IgD-negative memory B cell (primary cell): ENCODE data around the gene MYO1C. TPM values are rescaled to one million over a fixed set of nuclear protein-coding genes. Genes with fewer than 3 reads are reported as not detected.
"Not testable (repeated sequence)": the region's sequence is repeated elsewhere in the genome, so short reads cannot be mapped to it uniquely, and the experiment has no call there.

ENCODE experiments used
- H3K27ac Mint-ChIP-seq, 3 donors: one replicate each; pipeline ENCODE4 v1.8.0; 2020 to 2022; ENCODE audit warnings: mild to moderate bottlenecking in 3 of 3, mixed read lengths in 3 of 3, moderate library complexity in 1 of 3
- H3K27me3 Mint-ChIP-seq: one replicate; pipeline ENCODE4 v1.8.0; 2021; ENCODE audit warnings: mixed read lengths
- H3K36me3 Mint-ChIP-seq: one replicate; pipeline ENCODE4 v1.8.0; 2020; ENCODE audit warnings: mild to moderate bottlenecking, mixed read lengths
- H3K4me1 Mint-ChIP-seq, 3 donors: one replicate each; pipeline ENCODE4 v1.8.0; 2020 to 2022; ENCODE audit warnings: mixed read lengths in 3 of 3, mild to moderate bottlenecking in 1 of 3
- H3K4me3 Mint-ChIP-seq, 4 donors: one replicate each; pipeline ENCODE4 v1.8.0; 2020 to 2022; ENCODE audit warnings: mild to moderate bottlenecking in 4 of 4, mixed read lengths in 4 of 4, moderate library complexity in 3 of 4
- H3K9me3 Mint-ChIP-seq, 3 donors: one replicate each; pipeline ENCODE4 v1.8.0; 2020 to 2021; ENCODE audit warnings: mixed read lengths in 3 of 3, mild to moderate bottlenecking in 1 of 3
- polyA plus RNA-seq: library from polyadenylated mRNA; unstranded; fragments of 300-500 nt; fragmentation: Illumina TruSeq; gene quantifications from one replicate; pipeline ENCODE4 v1.2.3, GENCODE V29; 2021

MYO1C gene
- polyA plus RNA-seq, 1 donor from 2014 or later = 29.6 TPM

DNA sequence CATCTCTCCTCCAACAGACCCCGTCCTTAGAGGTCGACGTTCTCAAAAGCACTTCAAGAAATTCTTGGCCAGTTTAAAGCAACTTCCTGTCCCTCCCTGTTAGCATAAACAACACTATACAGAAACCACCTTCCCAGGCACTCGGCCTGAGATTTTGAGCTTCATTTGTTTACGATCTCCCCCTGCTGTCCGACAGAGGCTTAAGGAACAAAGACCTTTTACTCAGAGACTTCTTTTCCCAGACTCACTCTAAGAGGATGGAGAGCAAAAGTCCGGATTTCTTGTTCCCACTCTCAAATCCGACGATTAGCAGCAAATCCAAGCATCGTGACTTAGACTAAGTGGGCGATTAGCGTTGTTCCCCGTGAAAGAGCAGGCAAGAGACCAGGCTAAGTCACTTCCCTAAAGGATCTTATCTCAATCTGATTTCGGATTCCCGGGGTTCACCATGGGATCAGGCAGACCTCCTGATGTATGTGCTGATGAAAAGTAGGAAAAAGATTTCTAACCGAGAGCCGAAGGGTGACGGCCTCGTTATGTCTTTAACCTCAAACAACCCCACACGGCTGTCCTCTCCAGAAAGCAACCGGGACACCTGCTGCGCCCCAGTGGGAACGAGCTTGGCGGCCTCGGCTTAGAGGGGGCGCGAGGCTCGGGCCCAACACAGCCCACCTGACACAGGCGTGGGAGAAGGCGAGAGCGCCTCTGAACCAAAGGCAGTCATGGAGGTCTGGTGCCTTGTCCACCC lies 23.3 kb upstream of the MYO1C start:
- Mint-ChIP-seq H3K4me3 (peak overlapping the region; percentile 87 to 98 (median 97)), H3K36me3 (no peaks in the 10 kb centered on the region), H3K27ac (peak overlapping the region; percentile 95 to 98 (median 96)), H3K27me3 (no peaks in the 10 kb centered on the region), H3K4me1 (peaks cover 14 to 16% (median 14%) of the 10 kb centered on the region in 3 donors), H3K9me3 (no peaks in the 10 kb centered on the region)

DNA sequence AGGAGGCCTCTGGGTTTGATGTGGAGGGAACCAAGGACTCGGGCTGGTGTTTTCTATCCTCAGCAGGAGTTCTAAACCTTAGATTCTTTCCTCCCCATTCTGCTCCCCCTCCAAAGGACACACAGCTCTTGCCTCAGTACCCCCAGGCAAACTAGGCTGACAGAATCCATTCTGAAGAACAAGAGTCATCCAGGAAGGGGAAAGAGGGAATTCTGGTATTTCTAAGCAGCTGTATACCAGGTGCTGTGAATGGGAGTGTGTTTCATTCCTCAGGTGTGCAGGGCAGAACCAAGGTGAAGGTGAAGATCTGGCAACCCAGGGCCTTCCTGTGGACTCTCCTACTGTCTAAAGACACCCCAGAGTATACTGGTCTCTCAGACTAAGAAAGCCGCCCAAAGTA lies 19.9 kb upstream of the MYO1C start:
- H3K9me3 Mint-ChIP-seq = no peaks in the 10 kb centered on the region
- H3K27me3 Mint-ChIP-seq = no peaks in the 10 kb centered on the region
- no peak overlapping the region for H3K27ac Mint-ChIP-seq
- no peak overlapping the region for H3K4me3 Mint-ChIP-seq
- H3K36me3 Mint-ChIP-seq = no peaks in the 10 kb centered on the region
- H3K4me1 Mint-ChIP-seq = peaks cover 10 to 14% (median 10%) of the 10 kb centered on the region in 3 donors

DNA sequence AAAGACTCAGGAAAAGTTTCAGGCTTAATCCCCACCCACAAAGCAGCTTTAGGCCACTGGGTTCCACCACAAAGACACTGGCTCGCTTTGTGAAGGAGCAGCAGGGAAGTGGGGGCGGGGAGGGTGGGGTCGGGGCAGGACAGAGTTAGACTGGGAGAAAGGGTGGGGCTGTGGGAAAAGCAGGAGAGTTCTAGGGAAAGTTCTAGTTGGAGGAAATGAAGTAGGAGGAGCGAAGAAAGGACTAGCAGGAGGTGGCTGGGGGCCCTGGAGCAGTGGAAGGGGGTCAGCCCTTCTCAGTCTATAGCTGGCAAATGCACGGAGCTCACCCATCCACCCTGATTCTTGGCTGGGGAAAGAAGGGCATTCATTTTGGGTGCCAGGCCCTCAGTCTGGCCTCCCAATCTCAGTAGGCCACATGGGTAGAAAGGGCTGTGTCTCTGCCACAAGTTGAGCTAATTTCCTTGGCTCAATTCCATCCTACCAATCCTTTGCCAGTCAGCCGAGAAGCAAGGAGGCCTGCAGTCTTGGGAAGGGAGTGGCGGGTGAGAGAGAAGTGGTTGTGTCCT lies 19.4 kb upstream of the MYO1C start:
- H3K4me1 Mint-ChIP-seq = peaks cover 10 to 14% (median 10%) of the 10 kb centered on the region in 3 donors
- H3K27ac Mint-ChIP-seq = peak overlapping the region in 1 of 3 donors; percentile 50
- no peaks in the 10 kb centered on the region for H3K9me3 Mint-ChIP-seq
- no peaks in the 10 kb centered on the region for H3K27me3 Mint-ChIP-seq
- H3K4me3 Mint-ChIP-seq = no peak overlapping the region
- no peaks in the 10 kb centered on the region for H3K36me3 Mint-ChIP-seq

DNA sequence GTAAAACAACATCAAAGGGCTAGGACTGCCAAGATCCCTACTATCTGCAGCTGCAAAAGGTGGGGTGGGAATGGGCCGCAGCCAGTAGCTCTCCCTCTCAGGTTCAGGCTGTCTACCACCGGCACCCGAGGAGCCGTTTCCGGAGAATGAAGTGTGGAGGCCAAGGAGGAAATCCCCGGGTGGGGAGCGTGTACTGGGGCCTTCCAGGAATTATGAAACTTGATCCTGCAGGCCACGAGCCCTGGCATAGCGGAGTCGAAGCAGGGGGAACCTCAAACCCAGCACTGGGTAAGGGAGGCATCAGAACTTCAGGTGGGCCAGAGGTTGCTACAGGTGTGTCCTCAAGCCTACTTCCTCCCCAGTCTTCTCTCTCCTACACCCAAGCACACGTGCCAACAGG lies 18.8 kb upstream of the MYO1C start:
- Mint-ChIP-seq H3K9me3 (no peaks in the 10 kb centered on the region), H3K36me3 (no peaks in the 10 kb centered on the region), H3K27me3 (no peaks in the 10 kb centered on the region), H3K4me1 (peaks cover 10 to 14% (median 10%) of the 10 kb centered on the region in 3 donors), H3K27ac (peak overlapping the region in 2 of 3 donors; percentile 45 to 50), H3K4me3 (peak overlapping the region in 1 of 4 donors; percentile 48)

DNA sequence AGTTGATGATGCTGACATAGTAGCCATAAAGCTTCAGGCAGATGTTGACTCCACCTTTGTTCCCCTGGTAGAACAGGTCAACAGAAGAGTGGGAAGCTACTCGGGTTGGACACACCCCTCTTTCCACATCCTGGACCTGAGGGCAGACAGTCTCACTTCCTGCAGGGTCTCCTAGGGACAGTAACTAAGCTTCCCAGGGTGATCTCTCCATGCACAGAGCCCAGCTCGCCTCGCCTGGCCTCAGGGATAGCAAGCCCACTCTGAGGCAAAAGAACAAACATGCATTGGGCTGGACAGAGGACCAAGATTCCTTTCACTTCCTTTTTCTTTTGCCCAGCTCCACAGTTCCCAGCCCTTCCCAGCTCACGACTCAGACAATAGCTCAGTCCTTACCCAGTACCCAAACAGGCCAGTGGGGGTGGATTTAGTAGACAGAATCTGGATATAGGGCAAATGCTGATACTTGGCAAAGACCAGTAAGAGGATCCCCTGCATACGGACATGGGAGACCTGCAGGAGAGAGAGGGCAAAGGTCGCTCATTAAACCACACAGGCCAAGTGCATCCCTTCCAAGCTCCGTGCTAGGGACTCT lies 16.9 kb upstream of the MYO1C start:
- H3K36me3 Mint-ChIP-seq = no peaks in the 10 kb centered on the region
- H3K9me3 Mint-ChIP-seq = no peaks in the 10 kb centered on the region
- H3K27ac Mint-ChIP-seq = no peak overlapping the region
- no peak overlapping the region for H3K4me3 Mint-ChIP-seq
- H3K27me3 Mint-ChIP-seq = no peaks in the 10 kb centered on the region
- H3K4me1 Mint-ChIP-seq = peaks cover 0 to 2% (median 1%) of the 10 kb centered on the region in 3 donors

GRCh38 chr17:1508709-1509108 lies 16.2 kb upstream of the MYO1C start:
- not testable (repeated sequence) for H3K27me3 Mint-ChIP-seq, H3K36me3 Mint-ChIP-seq, H3K9me3 Mint-ChIP-seq, H3K4me1 Mint-ChIP-seq, H3K27ac Mint-ChIP-seq, H3K4me3 Mint-ChIP-seq

DNA sequence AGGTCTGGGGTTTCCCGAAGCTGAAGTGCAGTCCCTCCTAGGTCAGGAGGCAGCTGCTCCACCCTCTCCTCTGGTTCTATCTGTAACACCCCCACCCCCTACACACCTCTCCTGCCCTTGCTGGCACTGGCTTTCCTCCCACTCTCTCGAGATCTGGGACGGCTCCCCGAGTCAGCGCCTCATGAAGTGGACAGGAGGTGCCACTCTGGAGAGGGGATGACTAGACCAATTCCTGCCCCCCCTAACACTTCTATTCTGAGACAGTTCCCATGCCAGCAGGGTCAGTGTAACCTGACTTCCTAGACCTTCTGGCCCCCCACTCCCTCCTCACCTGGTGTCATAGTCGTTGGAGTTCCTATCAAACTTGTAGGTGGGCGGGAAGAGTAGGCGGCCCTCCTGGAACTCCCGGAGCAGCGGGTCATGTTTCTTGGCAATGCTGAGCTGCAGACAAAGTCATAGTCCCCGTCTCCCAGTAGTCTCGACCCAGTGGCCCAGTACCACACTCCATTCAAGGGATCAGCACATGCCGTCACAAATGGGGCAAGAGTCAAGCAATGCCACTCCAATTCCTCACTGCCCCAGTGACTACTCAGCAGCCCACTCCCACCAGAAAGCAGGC lies 14.3 kb upstream of the MYO1C start:
- Mint-ChIP-seq H3K27ac (no peak overlapping the region), H3K27me3 (no peaks in the 10 kb centered on the region), H3K4me3 (no peak overlapping the region), H3K36me3 (peaks cover 2% of the 10 kb centered on the region), H3K4me1 (no peaks in the 10 kb centered on the region), H3K9me3 (no peaks in the 10 kb centered on the region)

DNA sequence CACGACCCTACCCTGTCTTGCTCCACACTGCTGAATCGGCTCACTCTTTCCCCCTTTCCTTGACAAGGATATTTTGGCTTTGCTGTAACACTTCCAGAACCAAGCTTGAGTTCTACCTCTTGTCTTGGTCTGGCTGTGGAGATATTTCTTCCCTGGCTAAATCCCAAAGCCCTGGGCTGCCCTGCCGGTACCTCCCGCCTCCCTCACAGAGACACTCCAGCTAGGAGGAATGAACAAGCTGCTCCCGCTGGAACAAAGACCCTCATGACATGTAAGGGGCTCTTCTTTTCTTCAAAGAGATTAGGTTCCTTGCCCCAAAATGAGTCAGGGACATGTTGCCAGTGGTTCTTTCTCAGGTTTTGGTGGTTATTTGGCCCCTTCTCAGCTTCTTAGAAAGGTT lies 13.1 kb upstream of the MYO1C start:
- Mint-ChIP-seq H3K4me3 (peak overlapping the region in 1 of 4 donors; percentile 20), H3K27me3 (no peaks in the 10 kb centered on the region), H3K9me3 (no peaks in the 10 kb centered on the region), H3K36me3 (peaks cover 2% of the 10 kb centered on the region), H3K4me1 (peaks cover 0 to under 1% (median 0%) of the 10 kb centered on the region in 3 donors), H3K27ac (no peak overlapping the region)

GRCh38 chr17:1504866-1505265 lies 12.4 kb upstream of the MYO1C start:
- no peak overlapping the region for H3K4me3 Mint-ChIP-seq
- H3K36me3 Mint-ChIP-seq = peaks cover 2% of the 10 kb centered on the region
- H3K9me3 Mint-ChIP-seq = no peaks in the 10 kb centered on the region
- H3K27ac Mint-ChIP-seq = no peak overlapping the region
- H3K4me1 Mint-ChIP-seq = peaks cover 0 to 3% (median 0%) of the 10 kb centered on the region in 3 donors
- H3K27me3 Mint-ChIP-seq = no peaks in the 10 kb centered on the region

- H3K36me3 Mint-ChIP-seq = peaks cover 2% of the 10 kb centered on the region
- H3K27ac Mint-ChIP-seq = no peak overlapping the region
- no peak overlapping the region for H3K4me3 Mint-ChIP-seq
- H3K27me3 Mint-ChIP-seq = no peaks in the 10 kb centered on the region
- H3K4me1 Mint-ChIP-seq = peaks cover 0 to 3% (median 0%) of the 10 kb centered on the region in 3 donors
- H3K9me3 Mint-ChIP-seq = no peaks in the 10 kb centered on the region
These were observed 11.2 kb upstream of the MYO1C start for GRCh38 chr17:1503699-1504098.

DNA sequence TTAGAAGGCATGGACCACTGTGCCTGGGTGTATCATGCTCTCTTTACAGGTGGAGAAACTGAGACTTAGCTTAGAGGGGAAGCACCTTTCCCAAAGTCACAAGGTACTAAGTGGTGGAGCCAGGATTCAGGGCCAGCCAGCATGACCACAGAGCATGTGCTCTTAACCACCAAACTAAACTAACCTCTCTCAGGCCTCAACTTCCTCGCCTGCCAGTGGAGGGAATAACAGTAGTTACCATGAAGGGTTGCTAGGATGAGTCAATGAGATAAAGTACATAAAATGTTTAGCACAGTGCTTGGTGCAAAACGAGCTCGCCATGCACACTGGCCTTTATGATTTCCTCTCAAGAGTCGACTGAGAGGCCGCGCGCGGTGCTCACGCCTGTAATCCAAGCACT lies 6.4 kb upstream of the MYO1C start:
- no peaks in the 10 kb centered on the region for H3K36me3 Mint-ChIP-seq
- H3K4me3 Mint-ChIP-seq = no peak overlapping the region
- no peaks in the 10 kb centered on the region for H3K9me3 Mint-ChIP-seq
- peaks cover 0 to 3% (median 0%) of the 10 kb centered on the region in 3 donors for H3K4me1 Mint-ChIP-seq
- no peaks in the 10 kb centered on the region for H3K27me3 Mint-ChIP-seq
- H3K27ac Mint-ChIP-seq = peak overlapping the region in 1 of 3 donors; percentile 73

GRCh38 chr17:1498233-1498632 lies 5.7 kb upstream of the MYO1C start:
- Mint-ChIP-seq H3K36me3 (no peaks in the 10 kb centered on the region), H3K27ac (no peak overlapping the region), H3K27me3 (no peaks in the 10 kb centered on the region), H3K4me1 (peaks cover 1 to 4% (median 3%) of the 10 kb centered on the region in 3 donors), H3K4me3 (no peak overlapping the region), H3K9me3 (no peaks in the 10 kb centered on the region)

DNA sequence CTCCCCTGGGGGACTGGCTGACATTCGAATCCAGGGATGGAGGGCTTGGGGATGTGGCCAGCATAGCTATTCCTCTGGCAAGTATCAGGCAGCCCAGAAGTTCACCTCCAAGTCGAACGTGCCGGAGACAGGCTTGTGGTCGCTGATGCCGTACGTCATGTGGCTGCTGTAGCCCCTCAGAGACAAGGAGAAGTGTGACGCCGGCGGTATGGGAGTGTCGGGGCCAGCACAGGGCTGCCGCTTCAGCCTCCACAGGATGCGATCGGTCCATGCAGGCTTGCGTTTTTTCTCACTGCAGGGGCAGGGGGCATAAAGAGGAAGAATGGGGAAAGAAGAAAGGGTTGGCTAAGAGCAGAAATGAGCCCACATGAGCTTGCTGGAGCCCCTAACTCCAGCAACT lies 5.3 kb upstream of the MYO1C start:
- Mint-ChIP-seq H3K4me1 (peaks cover 1 to 5% (median 3%) of the 10 kb centered on the region in 3 donors), H3K9me3 (no peaks in the 10 kb centered on the region), H3K27ac (no peak overlapping the region), H3K27me3 (no peaks in the 10 kb centered on the region), H3K4me3 (no peak overlapping the region), H3K36me3 (no peaks in the 10 kb centered on the region)

DNA sequence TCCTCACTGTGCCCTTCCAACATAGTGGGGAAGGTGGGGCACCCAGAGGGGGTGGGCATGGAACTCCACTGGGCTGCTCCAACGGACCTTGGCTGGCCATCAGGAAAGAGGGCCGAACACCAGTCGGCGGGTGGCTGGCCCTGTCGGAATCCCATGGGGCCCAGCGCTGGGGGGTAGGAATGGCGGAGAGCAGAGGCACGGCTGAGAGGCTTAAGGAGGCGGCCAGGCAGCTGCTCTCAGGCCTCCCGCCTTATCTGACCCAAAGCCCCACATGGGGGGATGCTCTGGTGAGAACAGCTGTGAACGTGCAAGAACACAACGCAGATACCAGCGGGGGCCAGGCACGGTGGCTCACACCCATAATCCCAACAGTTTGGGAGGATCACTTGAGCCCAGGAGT lies 4.4 kb upstream of the MYO1C start:
- Mint-ChIP-seq H3K4me3 (no peak overlapping the region), H3K4me1 (peaks cover 3 to 5% (median 4%) of the 10 kb centered on the region in 3 donors), H3K27me3 (no peaks in the 10 kb centered on the region), H3K36me3 (no peaks in the 10 kb centered on the region), H3K9me3 (no peaks in the 10 kb centered on the region), H3K27ac (no peak overlapping the region)

- Mint-ChIP-seq H3K27me3 (no peaks in the 10 kb centered on the region), H3K4me1 (peaks cover 5 to 8% (median 7%) of the 10 kb centered on the region in 3 donors), H3K36me3 (no peaks in the 10 kb centered on the region), H3K4me3 (no peak overlapping the region), H3K9me3 (no peaks in the 10 kb centered on the region), H3K27ac (peak overlapping the region in 1 of 3 donors; percentile 32)
These were observed 2.9 kb upstream of the MYO1C start for GRCh38 chr17:1495265-1495989.
